Measurements from ENCODE around the gene TRPM5.
"Not testable (repeated sequence)": the region's sequence is repeated elsewhere in the genome, so short reads cannot be mapped to it uniquely, and the experiment has no call there.

TRPM5 gene

GRCh38 chr11:2443881-2444820, at the start of gene TRPM5:
TSS of gene TRPM5 (minus strand) at chr11:2444514. CDS start at chr11:2423036, 21,478 bp downstream.
- DNase-seq = no peak

- no peak for DNase-seq
These were observed 44.8 kb upstream of the TRPM5 start for GRCh38 chr11:2489083-2489482.

- DNase-seq = no peak
These were observed 43.7 kb upstream of the TRPM5 start for GRCh38 chr11:2488004-2488403.

GRCh38 chr11:2484576-2485125, 40.3 kb upstream of the TRPM5 start:
- no peak for DNase-seq

- DNase-seq = peak in 1 of 2 experiments; percentile 6
These were observed 39.1 kb upstream of the TRPM5 start for GRCh38 chr11:2483426-2483825.

- DNase-seq = no peak
These were observed 38.4 kb upstream of the TRPM5 start for GRCh38 chr11:2482745-2483144.

GRCh38 chr11:2482204-2482603, 37.9 kb upstream of the TRPM5 start:
- DNase-seq = no peak

- DNase-seq = no peak
These were observed 36.9 kb upstream of the TRPM5 start for GRCh38 chr11:2481253-2481652.

GRCh38 chr11:2480874-2481220, 36.5 kb upstream of the TRPM5 start:
- no peak for DNase-seq

GRCh38 chr11:2480067-2480873, 36.0 kb upstream of the TRPM5 start:
- DNase-seq = not testable (repeated sequence)

- DNase-seq = no peak
These were observed 33.6 kb upstream of the TRPM5 start for GRCh38 chr11:2477936-2478335.

GRCh38 chr11:2477254-2477653, 32.9 kb upstream of the TRPM5 start:
- no peak for DNase-seq

GRCh38 chr11:2475136-2475918, 31.0 kb upstream of the TRPM5 start:
- no peak for DNase-seq

GRCh38 chr11:2474059-2474901, 30.0 kb upstream of the TRPM5 start:
- no peak for DNase-seq

- DNase-seq = no peak
These were observed 29.2 kb upstream of the TRPM5 start for GRCh38 chr11:2473361-2474058.

- DNase-seq = no peak
These were observed 28.3 kb upstream of the TRPM5 start for GRCh38 chr11:2472428-2473186.

GRCh38 chr11:2471804-2472096, 27.4 kb upstream of the TRPM5 start:
- DNase-seq = no peak

- DNase-seq = no peak
These were observed 26.9 kb upstream of the TRPM5 start for GRCh38 chr11:2471048-2471803.

GRCh38 chr11:2470495-2470894, 26.2 kb upstream of the TRPM5 start:
- no peak for DNase-seq

Measured in NCI-H187 (cell line).